ENCODE data around the gene KLHDC3.

KLHDC3 gene, protein sequence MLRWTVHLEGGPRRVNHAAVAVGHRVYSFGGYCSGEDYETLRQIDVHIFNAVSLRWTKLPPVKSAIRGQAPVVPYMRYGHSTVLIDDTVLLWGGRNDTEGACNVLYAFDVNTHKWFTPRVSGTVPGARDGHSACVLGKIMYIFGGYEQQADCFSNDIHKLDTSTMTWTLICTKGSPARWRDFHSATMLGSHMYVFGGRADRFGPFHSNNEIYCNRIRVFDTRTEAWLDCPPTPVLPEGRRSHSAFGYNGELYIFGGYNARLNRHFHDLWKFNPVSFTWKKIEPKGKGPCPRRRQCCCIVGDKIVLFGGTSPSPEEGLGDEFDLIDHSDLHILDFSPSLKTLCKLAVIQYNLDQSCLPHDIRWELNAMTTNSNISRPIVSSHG

DNA sequence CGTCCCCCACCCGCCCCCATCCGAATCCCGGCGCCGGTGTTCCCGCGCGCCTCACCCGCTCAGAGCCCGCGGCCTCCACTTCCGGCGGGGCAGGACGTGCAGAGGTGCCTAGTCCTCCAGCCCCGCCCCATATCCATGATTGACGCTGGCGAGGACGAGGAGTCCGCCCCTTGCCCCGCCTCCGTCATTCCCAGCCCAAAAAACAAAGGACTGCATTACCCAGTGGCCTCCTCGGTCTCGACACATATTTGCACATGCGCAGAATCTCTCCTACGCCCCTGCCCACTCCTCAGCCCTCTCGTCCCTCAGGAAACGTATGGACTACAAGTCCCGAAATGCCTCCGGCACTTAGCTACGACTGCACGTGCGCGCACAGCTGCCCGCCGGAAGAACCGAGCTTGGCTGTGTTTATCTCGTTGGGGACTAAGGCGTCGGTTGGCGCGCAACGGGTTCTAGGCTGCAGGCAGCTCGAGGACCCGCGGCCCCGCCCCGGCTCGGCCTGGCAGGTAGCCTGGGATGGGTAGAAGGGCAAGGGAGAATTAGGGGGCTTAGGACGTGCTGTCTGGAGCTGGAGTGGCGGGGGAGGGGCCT lies at the start of gene KLHDC3, which contains the start of gene MEA1:
TSS of gene KLHDC3 (plus strand) at position 407 of the 591 bp plus-strand sequence. CDS start 2,944 bp downstream, outside the sequence.
TSS of gene MEA1 (minus strand) at position 104 of the 591 bp plus-strand sequence. CDS start 133 bp downstream, outside the sequence.
- TF ChIP-seq, protein P1, sequence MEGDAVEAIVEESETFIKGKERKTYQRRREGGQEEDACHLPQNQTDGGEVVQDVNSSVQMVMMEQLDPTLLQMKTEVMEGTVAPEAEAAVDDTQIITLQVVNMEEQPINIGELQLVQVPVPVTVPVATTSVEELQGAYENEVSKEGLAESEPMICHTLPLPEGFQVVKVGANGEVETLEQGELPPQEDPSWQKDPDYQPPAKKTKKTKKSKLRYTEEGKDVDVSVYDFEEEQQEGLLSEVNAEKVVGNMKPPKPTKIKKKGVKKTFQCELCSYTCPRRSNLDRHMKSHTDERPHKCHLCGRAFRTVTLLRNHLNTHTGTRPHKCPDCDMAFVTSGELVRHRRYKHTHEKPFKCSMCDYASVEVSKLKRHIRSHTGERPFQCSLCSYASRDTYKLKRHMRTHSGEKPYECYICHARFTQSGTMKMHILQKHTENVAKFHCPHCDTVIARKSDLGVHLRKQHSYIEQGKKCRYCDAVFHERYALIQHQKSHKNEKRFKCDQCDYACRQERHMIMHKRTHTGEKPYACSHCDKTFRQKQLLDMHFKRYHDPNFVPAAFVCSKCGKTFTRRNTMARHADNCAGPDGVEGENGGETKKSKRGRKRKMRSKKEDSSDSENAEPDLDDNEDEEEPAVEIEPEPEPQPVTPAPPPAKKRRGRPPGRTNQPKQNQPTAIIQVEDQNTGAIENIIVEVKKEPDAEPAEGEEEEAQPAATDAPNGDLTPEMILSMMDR (IDR thresholded peaks at IDR 0.05; ENCODE audit: control insufficient read depth, extremely low read depth, insufficient read depth) = no peak
- peak within 1 kb of the TSS; percentile 82 for H3K4me3 ChIP-seq (ENCODE audit: low read depth, low read length)
- peak; percentile 99 for DNase-seq (ENCODE audit: low read depth)

DNA sequence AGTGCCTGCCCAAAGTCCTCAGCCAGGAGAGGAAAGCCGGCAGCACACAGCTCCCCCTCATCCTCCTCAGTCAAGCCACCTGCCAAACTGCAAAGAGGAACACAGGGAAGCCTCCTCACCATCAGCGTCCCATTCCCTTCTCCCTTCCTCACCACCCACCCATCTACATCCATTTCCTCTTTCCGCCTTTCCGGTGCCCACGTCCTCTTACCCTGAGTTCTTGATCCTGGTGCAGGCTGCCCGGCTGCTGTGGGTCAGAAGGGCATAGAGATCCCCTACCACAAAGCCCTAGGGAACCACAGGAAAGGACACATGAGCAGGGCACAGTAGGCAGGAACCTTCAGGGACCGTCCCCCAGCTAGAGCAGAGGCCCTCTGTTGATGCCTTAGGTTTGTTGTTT lies 47.5 kb upstream of the KLHDC3 start:
- H3K4me3 ChIP-seq (ENCODE audit: low read depth, low read length) = no peak overlapping the region
- DNase-seq (ENCODE audit: low read depth) = no peak
- TF ChIP-seq, protein P1 (IDR thresholded peaks at IDR 0.05; ENCODE audit: control insufficient read depth, extremely low read depth, insufficient read depth) = no peak

DNA sequence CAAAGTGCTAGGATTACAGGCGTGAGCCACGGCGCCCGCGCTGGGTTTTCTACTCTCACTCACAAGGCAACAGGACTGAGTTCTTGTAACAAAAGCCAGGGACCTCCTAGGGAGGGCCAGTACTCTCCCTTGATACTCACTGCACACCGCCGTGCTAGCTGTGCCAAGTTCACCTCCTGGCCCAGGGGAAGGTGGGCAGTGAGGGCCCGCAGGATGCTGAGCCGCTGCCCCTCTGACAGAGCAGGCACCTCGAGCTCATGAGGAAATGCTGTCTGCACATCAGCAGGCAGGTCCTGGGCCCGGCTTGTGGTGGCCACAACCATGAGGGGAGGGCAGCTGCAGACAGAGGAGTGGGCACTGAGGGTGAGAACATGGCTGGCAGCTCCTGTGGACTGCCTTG lies 46.8 kb upstream of the KLHDC3 start:
- no peak overlapping the region for H3K4me3 ChIP-seq (ENCODE audit: low read depth, low read length)
- TF ChIP-seq, protein P1 (IDR thresholded peaks at IDR 0.05; ENCODE audit: control insufficient read depth, extremely low read depth, insufficient read depth) = no peak
- no peak for DNase-seq (ENCODE audit: low read depth)

DNA sequence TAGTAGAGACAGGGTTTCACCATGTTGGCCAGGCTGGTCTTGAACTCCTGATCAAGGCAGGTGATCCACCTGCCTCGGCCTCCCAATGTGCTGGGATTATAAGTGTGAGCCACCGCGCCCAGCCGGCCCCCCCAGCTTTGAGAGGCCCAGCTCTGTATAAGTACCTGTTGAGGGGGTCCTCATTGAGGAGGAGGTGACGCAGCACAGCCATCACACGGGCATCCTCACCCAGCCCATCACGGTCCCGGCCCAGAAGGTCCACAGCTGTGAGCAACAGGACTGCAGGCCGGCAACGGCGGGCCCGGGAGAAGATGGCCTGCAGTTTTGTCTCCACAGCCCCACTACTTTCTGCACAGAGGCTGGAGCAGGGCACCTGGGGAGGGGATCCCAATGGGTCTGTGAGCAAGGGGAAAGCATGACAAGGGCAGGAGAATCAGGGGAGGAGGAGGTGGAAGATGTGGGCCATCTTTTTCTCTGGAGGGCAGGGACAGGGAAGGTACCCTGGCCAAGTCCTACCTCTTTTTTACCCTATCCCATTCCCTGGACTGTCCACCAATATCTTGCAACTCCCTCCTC lies 45.8 kb upstream of the KLHDC3 start:
- no peak overlapping the region for H3K4me3 ChIP-seq (ENCODE audit: low read depth, low read length)
- TF ChIP-seq, protein P1 (IDR thresholded peaks at IDR 0.05; ENCODE audit: control insufficient read depth, extremely low read depth, insufficient read depth) = no peak
- DNase-seq (ENCODE audit: low read depth) = no peak

DNA sequence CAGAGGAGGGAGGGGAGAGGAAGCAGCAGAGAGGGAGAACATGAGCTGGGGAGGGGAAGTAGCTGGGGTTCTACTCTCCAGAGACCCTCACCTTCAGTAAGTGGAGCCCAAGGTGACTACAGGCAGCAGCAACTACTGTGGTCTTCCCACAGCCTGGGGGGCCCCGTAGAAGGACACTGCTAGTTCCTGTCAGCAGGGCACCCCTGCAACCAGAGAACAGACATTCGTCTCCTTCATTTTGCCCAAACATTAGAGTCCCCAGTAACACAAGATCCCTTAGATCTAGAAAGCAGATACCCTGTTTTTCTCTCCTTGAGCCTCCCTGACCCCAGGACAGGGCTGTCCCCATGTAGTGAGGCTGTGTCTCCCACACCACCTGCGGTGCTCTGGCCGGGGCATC lies 45.3 kb upstream of the KLHDC3 start:
- TF ChIP-seq, protein P1 (IDR thresholded peaks at IDR 0.05; ENCODE audit: control insufficient read depth, extremely low read depth, insufficient read depth) = no peak
- DNase-seq (ENCODE audit: low read depth) = no peak
- no peak overlapping the region for H3K4me3 ChIP-seq (ENCODE audit: low read depth, low read length)

DNA sequence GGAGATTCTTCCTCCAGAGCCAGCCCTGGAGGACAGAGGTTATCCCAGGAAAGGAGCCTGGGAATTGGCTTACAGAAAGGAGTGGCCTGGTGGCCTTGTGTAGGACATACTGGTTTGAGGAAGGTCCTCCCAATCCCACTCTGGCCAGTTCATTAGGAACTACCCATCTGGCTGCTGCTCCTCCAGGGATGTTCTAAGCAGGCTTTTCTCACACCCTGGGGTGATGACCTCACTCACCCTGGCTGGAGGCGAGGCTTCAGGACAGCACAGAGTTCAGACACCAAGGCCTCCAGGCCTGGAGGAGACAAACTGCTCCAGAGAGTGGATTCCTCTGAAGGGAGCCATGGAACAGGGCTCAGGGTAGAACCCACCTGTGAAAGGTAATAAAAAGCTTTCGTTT lies 44.6 kb upstream of the KLHDC3 start:
- no peak for DNase-seq (ENCODE audit: low read depth)
- H3K4me3 ChIP-seq (ENCODE audit: low read depth, low read length) = no peak overlapping the region
- TF ChIP-seq, protein P1 (IDR thresholded peaks at IDR 0.05; ENCODE audit: control insufficient read depth, extremely low read depth, insufficient read depth) = no peak

Data from LNCaP clone FGC (cell line).